HepG2 (cell line): ENCODE data around the gene KIF23. TPM values are rescaled to one million over a fixed set of nuclear protein-coding genes. Genes with fewer than 3 reads are reported as not detected.
A peak's percentile ranks its signal among the peaks of the same experiment; 100 is the strongest.

Source experiments
- ARHGAP35 ChIP-seq: sonication (generic); formaldehyde crosslinking; IDR thresholded peaks from 2 replicates; pipeline ENCODE4 v1.9.0; 2022; ENCODE audit warnings: mild to moderate bottlenecking, inconsistent platforms, moderate library complexity, missing genetic modification reagents, borderline replicate concordance
- CREB3 ChIP-seq: sonication (generic); formaldehyde crosslinking; IDR thresholded peaks from 2 replicates; pipeline ENCODE4 v1.5.0; 2020; ENCODE audit warnings: missing genetic modification reagents
- HINFP ChIP-seq: sonication (generic); formaldehyde crosslinking; IDR thresholded peaks from 2 replicates; pipeline ENCODE4 v1.4.0; 2020; ENCODE audit warnings: low read depth, mild to moderate bottlenecking, missing genetic modification reagents
- IRF2 ChIP-seq: IDR thresholded peaks from 2 replicates; pipeline ENCODE4 v1.6.1; 2018; ENCODE audit warnings: missing genetic modification reagents, missing compliant biosample characterization
- MAX ChIP-seq: IDR thresholded peaks from 2 replicates; pipeline ENCODE4 v1.6.1; 2012; ENCODE audit warnings: inconsistent platforms
- MBD4 ChIP-seq: IDR thresholded peaks from 2 replicates; pipeline ENCODE4 v1.6.1; 2012; ENCODE audit warnings: low read length, inconsistent platforms, borderline replicate concordance
- NAIF1 ChIP-seq: sonication (generic); formaldehyde crosslinking; IDR thresholded peaks from 2 replicates; pipeline ENCODE4 v1.5.0; 2020; ENCODE audit warnings: mild to moderate bottlenecking, missing genetic modification reagents, borderline replicate concordance
- NFATC3 ChIP-seq: sonication (generic); formaldehyde crosslinking; IDR thresholded peaks from 2 replicates; pipeline ENCODE4 v1.5.1; 2020; ENCODE audit warnings: mild to moderate bottlenecking, missing genetic modification reagents
- NKX3-1 ChIP-seq: sonication (generic); formaldehyde crosslinking; IDR thresholded peaks from 2 replicates; pipeline ENCODE4 v1.5.0; 2020; ENCODE audit warnings: missing genetic modification reagents
- NR2F1 ChIP-seq, 2 experiments: fragments of 450-650 bp in 1 of 2; formaldehyde crosslinking in 1 of 2; IDR thresholded peaks; 2 replicates each; pipeline versions ENCODE4 v1.5.0 to v1.6.1; 2016 to 2020; ENCODE audit warnings: mild to moderate bottlenecking in 1 of 2, missing compliant biosample characterization in 1 of 2, missing genetic modification reagents in 1 of 2, moderate library complexity in 1 of 2
- SNAPC4 ChIP-seq: sonication (generic); formaldehyde crosslinking; IDR thresholded peaks from 2 replicates; pipeline ENCODE4 v1.4.0; 2020; ENCODE audit warnings: mild to moderate bottlenecking, missing genetic modification reagents
- U2AF1 ChIP-seq: fragments of 200-400 bp; formaldehyde crosslinking; optimal IDR thresholded peaks from 2 replicates; pipeline ENCODE3; 2017; ENCODE audit warnings: mild to moderate bottlenecking, low read depth, low read length
- YEATS4 ChIP-seq: sonication (generic); formaldehyde crosslinking; IDR thresholded peaks from 2 replicates; pipeline ENCODE4 v1.4.0; 2020; ENCODE audit warnings: missing genetic modification reagents, borderline replicate concordance
- ZNF20 ChIP-seq: sonication (generic); formaldehyde crosslinking; IDR thresholded peaks from 2 replicates; pipeline ENCODE4 v1.4.0; 2020; ENCODE audit warnings: mild to moderate bottlenecking, moderate library complexity, missing genetic modification reagents
- ZNF496 ChIP-seq: sonication (generic); formaldehyde crosslinking; IDR thresholded peaks from 2 replicates; pipeline ENCODE4 v1.8.1; 2023; ENCODE audit warnings: mild to moderate bottlenecking, moderate library complexity, missing genetic modification reagents; ENCODE audit not compliant: insufficient replicate concordance
- ZNF543 ChIP-seq: sonication (generic); formaldehyde crosslinking; IDR thresholded peaks from 2 replicates; pipeline ENCODE4 v1.4.0; 2020; ENCODE audit warnings: mild to moderate bottlenecking, missing genetic modification reagents
- ZNF619 ChIP-seq: sonication (generic); formaldehyde crosslinking; IDR thresholded peaks from 2 replicates; pipeline ENCODE4 v1.4.0; 2020; ENCODE audit warnings: mild to moderate bottlenecking, missing genetic modification reagents
- ZNF703 ChIP-seq: sonication (generic); formaldehyde crosslinking; IDR thresholded peaks from 2 replicates; pipeline ENCODE4 v1.5.1; 2020; ENCODE audit warnings: missing genetic modification reagents, mild to moderate bottlenecking, moderate library complexity, borderline replicate concordance
- ZNF737 ChIP-seq: sonication (generic); formaldehyde crosslinking; IDR thresholded peaks from 2 replicates; pipeline ENCODE4 v1.5.0; 2020; ENCODE audit warnings: missing genetic modification reagents, mild to moderate bottlenecking, borderline replicate concordance
- ZNF839 ChIP-seq: sonication (generic); formaldehyde crosslinking; IDR thresholded peaks from 2 replicates; pipeline ENCODE4 v1.4.0; 2020; ENCODE audit warnings: missing genetic modification reagents, mild to moderate bottlenecking, borderline replicate concordance
- ZSCAN12 ChIP-seq: sonication (generic); formaldehyde crosslinking; IDR thresholded peaks from 2 replicates; pipeline ENCODE4 v1.9.0; 2021; ENCODE audit warnings: mild to moderate bottlenecking, missing genetic modification reagents
- polyA plus RNA-seq, 8 experiments: library from polyadenylated mRNA; depleted of rRNA in 3 of 8; stranded (reverse) in 7 of 8; unstranded in 1 of 8; fragments of >200 nt; fragmentation: Illumina TruSeq in 4 of 8; extraction: Trizol in 4 of 8; gene quantifications; 2 replicates each; pipeline versions ENCODE4 v1.2.1 to v1.2.3, GENCODE V29; 2011 to 2016; ENCODE audit warnings: low read depth in 4 of 8, missing spikeins in 1 of 8, mixed read lengths in 1 of 8; ENCODE audit not compliant: insufficient read depth in 1 of 8
- total RNA-seq, 5 experiments: library from RNA; depleted of rRNA; stranded (reverse); fragments of >200 nt; fragmentation: Illumina TruSeq; extraction: Trizol; gene quantifications; 2 replicates each; pipeline ENCODE4 v1.2.3, GENCODE V29; 2016; ENCODE audit warnings: low read depth in 1 of 5

Gene KIF23
- total and polyA plus RNA-seq, 2 of the 13 experiments (the other 11 are each of a cell fraction or from before 2014, with no cell fraction given): 11.3 to 38.1 TPM

GRCh38 chr15:69452692-69453521 lies 38.8 kb downstream of the KIF23 start, which contains the start of gene RPLP1 (continued):
- TF ChIP-seq ZNF703 (CRISPR knock-in tag) (no peak; the same call in 1 of the 2 replicates), NKX3-1 (CRISPR knock-in tag) (peak; percentile 91), NAIF1 (peak; percentile 13; the same call in 1 of the 2 replicates), ZNF496 (CRISPR knock-in tag) (no peak), ARHGAP35 (CRISPR knock-in tag) (peak; percentile 84), U2AF1 (peak; percentile 83), ZNF20 (CRISPR knock-in tag) (0 out of 2 replicates have a peak, but pooled peaks have one; percentile 70), ZNF839 (CRISPR knock-in tag) (0 out of 2 replicates have a peak, but pooled peaks have one; percentile 5), ZNF543 (CRISPR knock-in tag) (peak; percentile 61; the same call in 1 of the 2 replicates), SNAPC4 (0 out of 2 replicates have a peak, but pooled peaks have one; percentile 37), YEATS4 (peak; percentile 96), NR2F1 (CRISPR knock-in tag; IDR thresholded peaks at IDR 0.05) (peak in 1 of 2 experiments; percentile 5; a peak in 1 of 4 replicates), CREB3 (0 out of 2 replicates have a peak, but pooled peaks have one; percentile 21), NFATC3 (0 out of 2 replicates have a peak, but pooled peaks have one; percentile 43), ZSCAN12 (CRISPR knock-in tag) (no peak), MAX (peak; percentile 85), MBD4 (no peak), ZNF737 (CRISPR knock-in tag) (0 out of 2 replicates have a peak, but pooled peaks have one; percentile 14), IRF2 (CRISPR knock-in tag) (peak; percentile 83), ZNF619 (no peak), HINFP (CRISPR knock-in tag) (no peak; the same call in 1 of the 2 replicates)
